Activated naive CD8-positive, alpha-beta T cell treated with anti-CD3 and anti-CD28 coated beads, Interleukin-2, amount 50 U/mL, for 24 hours (primary cell): ENCODE data around the gene CENPX.
A peak's percentile ranks its signal among the peaks of the same experiment; 100 is the strongest.

Experiments
- ATAC-seq: fragments of 150-1000 bp; cut with Tn5 transposase; one replicate; pipeline ENCODE4 v1.10.0; 2021
- DNase-seq: peaks from one replicate; pipeline ENCODE4 v3.0.0; 2021
- H3K27ac Mint-ChIP-seq: one replicate; pipeline ENCODE4 v1.8.0; 2021; ENCODE audit warnings: mild to moderate bottlenecking, mixed read lengths
- H3K27me3 Mint-ChIP-seq: one replicate; pipeline ENCODE4 v1.8.0; 2021; ENCODE audit warnings: mixed read lengths
- H3K36me3 Mint-ChIP-seq: one replicate; pipeline ENCODE4 v1.8.0; 2021; ENCODE audit warnings: low read depth, mixed read lengths
- H3K4me1 Mint-ChIP-seq: one replicate; pipeline ENCODE4 v1.8.0; 2021; ENCODE audit warnings: mixed read lengths
- H3K4me3 Mint-ChIP-seq: one replicate; pipeline ENCODE4 v1.8.0; 2021; ENCODE audit warnings: mild to moderate bottlenecking, moderate library complexity, mixed read lengths
- H3K9me3 Mint-ChIP-seq: one replicate; pipeline ENCODE4 v1.8.0; 2021; ENCODE audit warnings: mixed read lengths

CENPX gene

DNA sequence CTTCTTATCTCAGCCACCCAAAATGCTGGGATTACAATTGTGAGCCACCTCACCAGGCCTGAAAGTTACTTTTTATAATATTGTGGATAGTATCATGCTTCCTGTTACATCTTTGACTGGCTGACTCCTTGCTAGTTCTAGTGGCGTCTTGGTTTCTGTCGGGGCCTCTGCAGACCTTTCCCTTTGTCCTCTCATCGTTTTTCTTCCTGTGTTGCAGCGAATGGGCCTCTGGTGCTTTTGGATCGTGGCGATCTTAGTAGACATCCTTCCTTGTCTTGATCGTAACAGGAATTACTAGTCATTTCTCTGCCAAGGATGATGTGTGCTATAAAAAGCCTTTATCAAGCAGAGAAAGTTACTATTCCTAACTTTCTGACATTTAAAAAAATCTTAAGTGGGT is 24.5 kb downstream of the CENPX start:
- H3K27ac Mint-ChIP-seq = no peak overlapping the region
- H3K36me3 Mint-ChIP-seq = no peaks in the 10 kb centered on the region
- H3K4me3 Mint-ChIP-seq = no peak overlapping the region
- ATAC-seq (no peak), DNase-seq (no peak)
- H3K4me1 Mint-ChIP-seq = peaks cover 2% of the 10 kb centered on the region
- no peaks in the 10 kb centered on the region for H3K27me3 Mint-ChIP-seq
- no peaks in the 10 kb centered on the region for H3K9me3 Mint-ChIP-seq

- ATAC-seq (no peak), DNase-seq (no peak)
- Mint-ChIP-seq H3K4me1 (no peaks in the 10 kb centered on the region), H3K36me3 (no peaks in the 10 kb centered on the region), H3K27me3 (no peaks in the 10 kb centered on the region), H3K4me3 (no peak overlapping the region), H3K27ac (no peak overlapping the region), H3K9me3 (no peaks in the 10 kb centered on the region)
Observed at GRCh38 chr17:81996757-81997441, 25.8 kb downstream of the CENPX start.

- Mint-ChIP-seq H3K4me1 (no peaks in the 10 kb centered on the region), H3K4me3 (no peak overlapping the region), H3K36me3 (no peaks in the 10 kb centered on the region), H3K27me3 (no peaks in the 10 kb centered on the region), H3K9me3 (no peaks in the 10 kb centered on the region), H3K27ac (no peak overlapping the region)
- ATAC-seq = no peak
- no peak for DNase-seq
Observed at GRCh38 chr17:81996232-81996756, 26.4 kb downstream of the CENPX start.

- no peak overlapping the region for H3K27ac Mint-ChIP-seq
- H3K36me3 Mint-ChIP-seq = no peaks in the 10 kb centered on the region
- DNase-seq = no peak
- H3K4me3 Mint-ChIP-seq = no peak overlapping the region
- no peaks in the 10 kb centered on the region for H3K4me1 Mint-ChIP-seq
- no peaks in the 10 kb centered on the region for H3K9me3 Mint-ChIP-seq
- no peaks in the 10 kb centered on the region for H3K27me3 Mint-ChIP-seq
- ATAC-seq = no peak
Observed at GRCh38 chr17:81995463-81996231, 27.0 kb downstream of the CENPX start.

DNA sequence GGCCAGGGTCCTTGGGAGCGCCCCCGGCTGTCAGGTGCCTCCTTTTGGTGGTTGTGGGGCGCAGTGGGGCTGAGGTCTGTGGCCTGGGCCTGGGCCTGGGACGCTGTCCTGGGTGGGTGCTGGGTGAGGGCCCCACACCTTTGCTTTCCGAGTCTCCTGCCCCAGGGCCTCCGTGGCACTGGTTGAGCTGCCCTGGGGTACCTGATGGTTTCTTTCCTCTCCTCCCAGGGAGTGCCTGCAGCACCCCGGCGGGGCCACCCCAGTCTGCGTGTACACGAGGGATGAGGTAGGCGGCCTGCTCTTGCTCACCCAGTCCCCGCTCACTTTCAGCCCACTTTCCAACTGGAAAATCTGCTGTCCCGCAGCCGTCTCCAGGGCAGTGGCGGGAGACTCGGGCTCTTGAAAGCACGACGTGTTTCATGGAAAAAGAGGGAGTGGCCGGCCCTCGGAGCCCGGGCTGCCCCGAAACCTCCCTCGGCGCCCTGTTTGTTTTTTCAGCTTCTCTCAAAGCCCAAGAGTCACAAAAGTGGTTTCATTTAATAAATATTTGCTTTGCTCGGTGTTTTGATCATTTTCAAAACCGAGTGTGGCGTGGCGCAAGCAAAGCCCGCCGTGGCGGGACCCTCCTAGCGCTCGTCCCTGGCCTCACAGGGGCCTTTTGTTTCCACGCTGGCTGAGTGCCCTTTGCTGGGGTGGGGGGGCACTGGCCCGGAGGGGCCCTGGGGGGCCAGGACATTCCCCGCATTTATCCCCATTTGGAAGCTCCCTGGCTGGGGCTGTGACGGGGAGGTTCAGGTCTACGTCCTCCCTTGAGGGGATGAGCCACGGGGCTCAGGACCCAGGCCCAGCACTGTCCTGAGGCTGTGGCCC is 27.9 kb downstream of the CENPX start:
- Mint-ChIP-seq H3K27ac (no peak overlapping the region), H3K4me1 (no peaks in the 10 kb centered on the region), H3K27me3 (no peaks in the 10 kb centered on the region), H3K9me3 (no peaks in the 10 kb centered on the region), H3K4me3 (no peak overlapping the region), H3K36me3 (no peaks in the 10 kb centered on the region)
- ATAC-seq (no peak), DNase-seq (no peak)

GRCh38 chr17:81993729-81994592 is 28.7 kb downstream of the CENPX start:
- ATAC-seq (no peak), DNase-seq (no peak)
- Mint-ChIP-seq H3K36me3 (no peaks in the 10 kb centered on the region), H3K4me1 (no peaks in the 10 kb centered on the region), H3K27me3 (no peaks in the 10 kb centered on the region), H3K4me3 (no peak overlapping the region), H3K9me3 (no peaks in the 10 kb centered on the region), H3K27ac (no peak overlapping the region)

- Mint-ChIP-seq H3K4me3 (no peak overlapping the region), H3K27me3 (no peaks in the 10 kb centered on the region), H3K27ac (no peak overlapping the region), H3K4me1 (no peaks in the 10 kb centered on the region), H3K9me3 (no peaks in the 10 kb centered on the region), H3K36me3 (no peaks in the 10 kb centered on the region)
- no peak for DNase-seq
- no peak for ATAC-seq
Observed at GRCh38 chr17:81992306-81993102, 30.2 kb downstream of the CENPX start.

- Mint-ChIP-seq H3K4me3 (no peak overlapping the region), H3K36me3 (peaks cover 1% of the 10 kb centered on the region), H3K27ac (no peak overlapping the region), H3K4me1 (no peaks in the 10 kb centered on the region), H3K27me3 (no peaks in the 10 kb centered on the region), H3K9me3 (no peaks in the 10 kb centered on the region)
- DNase-seq (no peak), ATAC-seq (no peak)
Observed at GRCh38 chr17:81991684-81992305, 30.9 kb downstream of the CENPX start.

GRCh38 chr17:81990836-81991683 is 31.6 kb downstream of the CENPX start:
- no peak overlapping the region for H3K27ac Mint-ChIP-seq
- no peaks in the 10 kb centered on the region for H3K4me1 Mint-ChIP-seq
- peaks cover 4% of the 10 kb centered on the region for H3K36me3 Mint-ChIP-seq
- H3K27me3 Mint-ChIP-seq = no peaks in the 10 kb centered on the region
- H3K9me3 Mint-ChIP-seq = no peaks in the 10 kb centered on the region
- ATAC-seq (no peak), DNase-seq (no peak)
- no peak overlapping the region for H3K4me3 Mint-ChIP-seq

DNA sequence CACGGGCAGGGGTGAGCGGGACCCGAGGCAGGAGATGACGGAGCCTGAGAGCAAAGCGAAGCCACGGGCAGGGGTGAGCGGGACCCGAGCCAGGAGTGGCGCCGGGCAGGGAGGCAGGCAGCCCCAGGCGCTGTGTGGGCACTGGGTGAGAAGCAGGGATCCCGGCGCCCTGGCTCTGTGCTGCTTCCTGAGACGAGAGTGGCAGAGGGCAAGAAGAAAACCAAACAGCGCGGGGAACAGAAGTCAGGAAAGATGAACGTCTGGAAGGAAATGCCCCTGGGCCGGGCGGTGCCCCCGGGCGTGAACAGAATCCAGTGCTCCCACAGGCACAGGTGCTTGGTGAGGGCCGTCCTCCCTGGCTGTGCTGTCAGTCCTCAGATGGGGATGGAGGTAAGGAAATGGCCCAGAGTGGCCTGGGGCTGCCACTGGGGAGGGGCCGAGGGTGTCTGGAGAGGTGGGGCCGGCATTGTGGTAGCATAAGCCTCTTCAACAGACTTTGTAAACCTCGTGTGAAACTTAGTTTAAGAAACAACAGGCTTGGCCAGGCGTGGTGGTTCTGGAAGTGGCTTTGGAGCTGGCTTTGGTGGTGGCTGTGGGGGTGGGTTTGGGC is 35.4 kb downstream of the CENPX start:
- no peaks in the 10 kb centered on the region for H3K9me3 Mint-ChIP-seq
- no peak overlapping the region for H3K27ac Mint-ChIP-seq
- H3K4me1 Mint-ChIP-seq = no peaks in the 10 kb centered on the region
- H3K4me3 Mint-ChIP-seq = no peak overlapping the region
- H3K27me3 Mint-ChIP-seq = no peaks in the 10 kb centered on the region
- ATAC-seq (no peak), DNase-seq (no peak)
- peaks cover 14% of the 10 kb centered on the region for H3K36me3 Mint-ChIP-seq

- Mint-ChIP-seq H3K27me3 (no peaks in the 10 kb centered on the region), H3K9me3 (no peaks in the 10 kb centered on the region), H3K4me1 (no peaks in the 10 kb centered on the region), H3K4me3 (no peak overlapping the region), H3K27ac (no peak overlapping the region), H3K36me3 (peaks cover 14% of the 10 kb centered on the region)
- DNase-seq (no peak), ATAC-seq (no peak)
Observed at GRCh38 chr17:81986606-81987005, 36.1 kb downstream of the CENPX start.

GRCh38 chr17:81984773-81985410 is 37.8 kb downstream of the CENPX start:
- ATAC-seq (no peak), DNase-seq (no peak)
- no peaks in the 10 kb centered on the region for H3K9me3 Mint-ChIP-seq
- H3K36me3 Mint-ChIP-seq = peaks cover 19% of the 10 kb centered on the region
- H3K27me3 Mint-ChIP-seq = no peaks in the 10 kb centered on the region
- peak overlapping the region; percentile 71 for H3K27ac Mint-ChIP-seq
- H3K4me1 Mint-ChIP-seq = peaks cover 12% of the 10 kb centered on the region
- no peak overlapping the region for H3K4me3 Mint-ChIP-seq
